Fibroblast of skin of back (primary cell): ENCODE data around the gene AGTR1.
"Not testable (repeated sequence)": the region's sequence is repeated elsewhere in the genome, so short reads cannot be mapped to it uniquely, and the experiment has no call there.

Experiments
- DNase-seq: peaks from one replicate; pipeline ENCODE4 v3.0.0-alpha.2; 2013

The AGTR1 gene

DNA sequence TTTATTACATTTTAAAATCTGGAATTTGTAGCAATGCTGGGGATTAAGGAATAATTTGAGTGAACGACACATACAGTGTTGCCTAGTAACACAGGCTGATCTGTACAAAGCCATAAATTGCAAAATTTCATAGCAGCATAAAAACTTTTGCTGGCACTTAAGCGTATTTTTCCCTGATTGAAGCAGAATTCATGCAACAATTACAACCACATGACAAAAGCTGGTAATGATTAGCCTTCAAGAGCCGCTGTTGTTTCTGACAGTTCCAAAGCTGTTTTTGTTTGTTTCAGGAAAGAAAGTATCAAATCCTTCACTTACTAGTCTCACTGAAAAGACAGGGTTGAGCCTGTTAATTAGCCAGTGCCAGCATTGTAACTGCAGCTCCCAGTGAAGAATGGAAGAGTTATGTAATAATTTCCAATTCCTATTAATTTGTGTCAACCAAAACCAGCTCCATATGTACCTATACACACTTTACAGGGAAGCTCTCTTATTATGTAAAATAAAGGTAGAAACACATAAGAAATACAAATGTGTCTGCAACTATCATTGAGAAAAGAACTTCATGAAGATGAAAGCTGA, 60.7 kb downstream of the AGTR1 start:
- DNase-seq, result no peak

GRCh38 chr3:148759430-148759829, 61.7 kb downstream of the AGTR1 start:
- DNase-seq, result no peak

DNA sequence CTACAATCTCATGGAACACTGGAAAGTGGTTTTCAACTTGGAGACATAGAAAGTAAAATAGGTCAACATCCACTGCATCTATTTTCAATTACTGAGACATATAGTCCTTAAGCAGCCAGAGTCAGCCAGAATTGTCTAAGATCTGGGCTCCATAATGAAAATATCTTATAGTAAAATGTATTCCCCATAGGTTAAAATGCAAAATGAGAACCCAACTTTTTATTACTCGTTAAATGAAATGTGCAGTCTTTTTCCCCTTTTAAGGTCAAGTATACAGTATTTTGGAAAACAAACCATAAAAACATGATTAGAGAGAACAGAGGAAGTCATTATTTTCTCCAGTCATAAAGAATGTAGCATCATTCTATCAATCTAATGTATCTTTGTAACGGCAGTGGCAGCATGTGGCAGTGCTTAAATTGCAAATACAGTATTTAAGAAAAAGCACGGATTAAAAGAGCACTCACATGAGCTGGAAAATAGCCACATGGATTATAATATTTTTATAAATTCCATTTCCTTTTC, 65.5 kb downstream of the AGTR1 start:
- no peak for DNase-seq

- no peak for DNase-seq
Observed at GRCh38 chr3:148763986-148764935, 66.6 kb downstream of the AGTR1 start.

GRCh38 chr3:148772361-148772760, 74.7 kb downstream of the AGTR1 start:
- DNase-seq, result no peak

DNA sequence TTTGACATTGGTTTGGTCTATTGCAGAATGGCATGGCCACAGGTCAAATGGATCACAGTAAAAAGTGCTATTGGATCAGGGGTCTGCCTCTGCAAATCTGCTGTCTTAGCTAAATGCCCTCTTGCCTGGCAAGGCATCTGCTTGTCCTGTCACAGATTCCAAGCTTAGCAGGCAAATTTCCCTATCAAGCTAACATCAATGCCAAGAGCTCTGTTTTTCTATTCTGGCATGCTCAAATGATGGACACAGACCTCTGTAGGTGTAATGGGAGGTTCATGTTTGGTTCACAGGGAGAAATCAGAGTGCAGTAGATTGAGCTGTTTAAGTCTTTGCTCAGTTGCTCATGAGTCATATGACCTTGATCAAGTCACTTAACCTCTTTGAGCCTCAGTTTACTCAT, 75.1 kb downstream of the AGTR1 start:
- no peak for DNase-seq

DNA sequence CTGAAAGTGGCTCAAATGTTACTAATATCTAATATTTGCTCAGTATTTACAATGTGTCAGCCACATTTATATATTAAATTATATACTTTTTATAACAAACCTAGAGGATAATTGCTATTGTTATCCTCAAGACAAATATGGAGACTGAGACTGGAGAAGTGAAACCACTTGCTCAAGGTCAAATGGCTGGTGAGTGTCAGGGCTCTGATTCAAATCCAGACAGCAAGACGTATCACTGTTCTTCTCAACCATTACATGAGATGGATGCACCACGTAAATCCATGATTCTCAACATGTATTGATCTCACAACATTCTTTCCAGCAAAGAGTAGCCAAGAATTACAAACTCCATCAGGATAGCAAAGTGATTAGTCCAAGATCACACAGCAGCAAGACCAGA, 76.1 kb downstream of the AGTR1 start:
- DNase-seq, result no peak

DNA sequence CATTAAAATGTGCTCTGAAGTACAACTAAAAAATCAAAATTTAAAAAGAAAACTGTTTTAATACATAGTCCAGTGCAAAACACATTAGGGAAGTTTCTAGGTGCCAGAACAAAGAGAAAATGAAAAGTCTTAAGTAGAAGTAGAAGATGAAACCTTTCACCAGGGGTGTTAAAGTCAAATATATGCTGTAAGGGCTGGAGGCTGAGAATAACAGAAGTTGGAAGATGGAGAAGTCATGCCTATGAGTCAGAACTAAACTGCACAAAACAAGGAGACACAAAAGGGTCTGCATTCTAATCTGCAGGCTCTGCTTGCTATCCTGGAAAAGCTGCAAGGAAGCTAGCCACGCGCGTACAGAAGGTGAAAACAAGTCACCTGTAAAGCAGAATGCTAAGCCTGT, 81.2 kb downstream of the AGTR1 start:
- DNase-seq, result no peak

- DNase-seq, result not testable (repeated sequence)
Observed at GRCh38 chr3:148785026-148785425, 87.3 kb downstream of the AGTR1 start.

GRCh38 chr3:148786159-148786558, 88.5 kb downstream of the AGTR1 start:
- not testable (repeated sequence) for DNase-seq

DNA sequence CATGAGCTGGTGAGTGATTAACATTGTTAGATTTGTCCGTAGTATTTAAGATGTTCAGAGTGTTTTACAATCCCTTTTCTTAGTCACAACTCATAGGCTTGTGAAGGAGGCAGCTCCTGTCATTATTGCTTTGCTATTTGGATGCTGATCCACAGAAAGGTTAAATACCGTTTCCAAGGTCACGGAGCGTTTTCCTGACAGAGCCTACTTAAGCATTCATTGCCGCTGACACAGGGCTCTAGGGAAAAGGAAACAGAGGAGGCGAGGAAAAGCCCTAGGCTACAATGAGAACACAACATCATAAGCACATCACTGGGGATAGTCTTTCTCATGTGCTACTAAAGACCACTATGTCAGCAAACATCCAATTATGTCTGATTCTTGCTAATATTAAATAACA, 91.4 kb downstream of the AGTR1 start:
- DNase-seq, result peak; percentile 61

- no peak for DNase-seq
Observed at GRCh38 chr3:148789906-148790305, 92.2 kb downstream of the AGTR1 start.

- DNase-seq, result no peak
Observed at GRCh38 chr3:148790370-148790769, 92.7 kb downstream of the AGTR1 start.

DNA sequence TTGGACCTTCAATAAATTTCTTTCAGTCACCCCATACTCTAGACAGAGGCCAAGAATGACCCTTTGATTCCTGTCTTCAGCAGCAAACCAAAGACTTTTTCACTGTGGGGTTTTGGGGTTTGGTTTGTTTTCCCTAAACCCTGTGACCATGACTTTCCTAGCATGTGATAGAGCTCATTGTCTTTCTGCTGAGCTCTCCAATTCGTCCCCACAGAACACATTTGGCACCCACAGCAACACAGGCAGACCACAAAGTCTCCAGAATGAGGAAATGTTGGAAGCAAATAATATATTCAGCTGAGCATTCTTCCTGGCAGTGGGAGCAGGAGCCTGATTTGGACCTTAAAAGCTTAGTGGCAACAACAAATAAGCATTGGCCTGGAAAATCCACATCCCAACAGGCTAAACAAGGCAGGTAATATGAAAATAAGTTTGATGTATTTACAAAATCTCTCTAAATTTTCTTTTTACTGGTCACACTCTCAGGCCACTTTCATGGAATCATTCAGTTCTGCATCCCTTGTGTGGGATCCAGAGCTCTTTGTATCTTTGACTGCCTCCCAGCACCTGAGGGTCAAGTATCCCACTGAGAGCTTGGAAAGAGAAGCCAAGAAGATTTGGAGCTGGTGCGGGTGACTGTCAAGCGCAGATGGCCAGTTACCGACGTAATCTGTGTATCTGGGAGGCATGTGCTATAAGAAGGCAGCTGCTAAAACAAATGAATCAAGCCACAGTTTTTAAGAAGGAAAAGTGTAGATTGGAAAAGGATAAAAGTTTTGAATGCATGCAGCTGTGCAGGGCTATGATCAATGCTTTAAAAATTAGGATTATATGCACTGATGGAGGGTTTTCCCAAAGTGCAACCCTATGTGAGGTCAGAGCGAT, 93.4 kb downstream of the AGTR1 start:
- DNase-seq, result no peak

DNA sequence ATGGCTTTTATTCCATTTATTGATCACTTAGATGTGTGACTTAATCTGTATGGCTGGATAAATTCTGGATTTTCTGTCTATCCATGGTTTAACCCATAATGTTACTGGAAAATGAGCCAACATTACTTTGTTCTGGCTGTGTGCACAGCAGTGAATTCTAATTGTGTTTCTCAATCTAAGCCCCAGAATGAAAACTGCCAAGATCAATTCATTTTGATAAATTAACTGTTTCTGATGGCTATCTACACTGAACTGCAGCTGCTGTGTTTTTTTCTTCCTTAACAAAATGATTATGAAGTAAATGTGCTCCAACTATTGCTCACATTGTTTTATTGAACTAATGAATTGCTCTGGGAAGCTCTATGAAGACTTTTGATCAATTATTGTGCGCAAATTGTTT, 94.2 kb downstream of the AGTR1 start:
- no peak for DNase-seq

GRCh38 chr3:148792516-148792915, 94.8 kb downstream of the AGTR1 start:
- DNase-seq, result no peak
